WTC11 (cell line): ENCODE data around the gene UGT1A5. TPM values are rescaled to one million over a fixed set of nuclear protein-coding genes. Genes with fewer than 3 reads are reported as not detected.

ENCODE experiments used
- ATAC-seq: fragments of 200-7000 bp; cut with Tn5 transposase; 2 replicates; pipeline ENCODE4 v1.10.0; 2021; ENCODE audit warnings: mild to moderate bottlenecking, moderate library complexity
- CTCF ChIA-PET: fragments of 300-600 bp; sonication (Branson Sonifier 250); formaldehyde crosslinking; loops from one replicate; lab custom pipeline; 2021; ENCODE audit warnings: antibody characterized with exemption; lab: Charles Lee
- POLR2A ChIA-PET: fragments of 350-600 bp; sonication (Branson Sonifier 250); formaldehyde crosslinking; loops from one replicate; lab custom pipeline; 2021; ENCODE audit warnings: antibody characterized with exemption; lab: Charles Lee
- DNase-seq: peaks from one replicate; pipeline ENCODE4 v3.0.0; 2021; ENCODE audit warnings: low spot score
- H3K27ac Mint-ChIP-seq: 2 replicates; pipeline ENCODE4 v1.8.0; 2021; ENCODE audit warnings: mixed read lengths
- H3K27me3 Mint-ChIP-seq: 2 replicates; pipeline ENCODE4 v1.8.0; 2021; ENCODE audit warnings: low read depth, mild to moderate bottlenecking, moderate library complexity, mixed read lengths
- H3K36me3 Mint-ChIP-seq: 2 replicates; pipeline ENCODE4 v1.8.0; 2021; ENCODE audit warnings: mixed read lengths
- H3K4me1 Mint-ChIP-seq: 2 replicates; pipeline ENCODE4 v1.8.0; 2022; ENCODE audit warnings: mixed read lengths
- H3K4me3 Mint-ChIP-seq: 2 replicates; pipeline ENCODE4 v1.8.0; 2021; ENCODE audit warnings: mild to moderate bottlenecking, moderate library complexity, mixed read lengths
- H3K9me3 Mint-ChIP-seq: 2 replicates; pipeline ENCODE4 v1.8.0; 2021; ENCODE audit warnings: mixed read lengths
- ATF1 ChIP-seq: sonication (generic); formaldehyde crosslinking; IDR thresholded peaks from 2 replicates; pipeline ENCODE4 v1.8.1; 2023; ENCODE audit warnings: mild to moderate bottlenecking, moderate library complexity, missing genetic modification reagents
- ATF2 ChIP-seq: sonication (generic); formaldehyde crosslinking; IDR thresholded peaks from 2 replicates; pipeline ENCODE4 v1.8.1; 2022; ENCODE audit warnings: low read depth, missing genetic modification reagents, borderline replicate concordance
- ERG ChIP-seq: fragments of 250-450 bp; sonication (Bioruptor Pico); IDR thresholded peaks from 2 replicates; pipeline ENCODE4 v1.8.0; 2021; ENCODE audit warnings: mild to moderate bottlenecking
- HMGXB4 ChIP-seq: sonication (generic); formaldehyde crosslinking; IDR thresholded peaks from 2 replicates; pipeline ENCODE4 v1.8.1; 2023; ENCODE audit warnings: mild to moderate bottlenecking, moderate library complexity, missing genetic modification reagents
- KAT7 ChIP-seq: sonication (generic); formaldehyde crosslinking; IDR thresholded peaks from 2 replicates; pipeline ENCODE4 v1.8.1; 2023; ENCODE audit warnings: missing genetic modification reagents, mild to moderate bottlenecking, borderline replicate concordance
- MYBL2 ChIP-seq: sonication (generic); formaldehyde crosslinking; IDR thresholded peaks from 2 replicates; pipeline ENCODE4 v1.8.1; 2023; ENCODE audit warnings: mild to moderate bottlenecking, moderate library complexity, missing genetic modification reagents
- NFATC4 ChIP-seq: fragments of 250-450 bp; sonication (Bioruptor Pico); IDR thresholded peaks from 2 replicates; pipeline ENCODE4 v1.9.0; 2021; ENCODE audit warnings: mild to moderate bottlenecking
- OVOL2 ChIP-seq: fragments of 250-450 bp; sonication (Bioruptor Pico); IDR thresholded peaks from 2 replicates; pipeline ENCODE4 v1.9.0; 2021; ENCODE audit warnings: mild to moderate bottlenecking, borderline replicate concordance
- RELA ChIP-seq: sonication (generic); formaldehyde crosslinking; IDR thresholded peaks from 2 replicates; pipeline ENCODE4 v1.8.1; 2022; ENCODE audit warnings: missing genetic modification reagents, mild to moderate bottlenecking, borderline replicate concordance
- ZBTB43 ChIP-seq: sonication (generic); formaldehyde crosslinking; IDR thresholded peaks from 2 replicates; pipeline ENCODE4 v1.8.1; 2023; ENCODE audit warnings: mild to moderate bottlenecking, missing genetic modification reagents
- ZNF121 ChIP-seq: sonication (generic); formaldehyde crosslinking; IDR thresholded peaks from 2 replicates; pipeline ENCODE4 v1.8.0; 2023; ENCODE audit warnings: missing genetic modification reagents
- ZNF232 ChIP-seq: sonication (generic); formaldehyde crosslinking; IDR thresholded peaks from 2 replicates; pipeline ENCODE4 v1.8.0; 2022; ENCODE audit warnings: mild to moderate bottlenecking, missing genetic modification reagents
- ZNF281 ChIP-seq: sonication (generic); formaldehyde crosslinking; IDR thresholded peaks from 2 replicates; pipeline ENCODE4 v1.8.0; 2023; ENCODE audit warnings: mild to moderate bottlenecking, missing genetic modification reagents
- ZNF512 ChIP-seq: sonication (generic); formaldehyde crosslinking; IDR thresholded peaks from 2 replicates; pipeline ENCODE4 v1.8.1; 2022; ENCODE audit warnings: missing genetic modification reagents, borderline replicate concordance
- ZNF671 ChIP-seq: fragments of 250-450 bp; sonication (Bioruptor Pico); IDR thresholded peaks from 2 replicates; pipeline ENCODE4 v1.8.0; 2021; ENCODE audit warnings: mild to moderate bottlenecking
- total RNA-seq: library from RNA; stranded (reverse); gene quantifications from 3 replicates; pipeline ENCODE4 v1.2.3, GENCODE V29; 2021
- TF ChIP-seq, protein P1 (sequence below): sonication (generic); formaldehyde crosslinking; IDR thresholded peaks from 2 replicates; pipeline ENCODE4 v1.8.1; 2023; ENCODE audit warnings: mild to moderate bottlenecking, missing genetic modification reagents
- TF ChIP-seq, protein P2 (sequence below): fragments of 250-450 bp; sonication (Bioruptor Pico); conservative IDR thresholded peaks from 2 replicates; pipeline ENCODE4 v1.9.0; 2021; ENCODE audit warnings: mild to moderate bottlenecking
- TF ChIP-seq, protein P3 (sequence below): sonication (generic); formaldehyde crosslinking; IDR thresholded peaks from 2 replicates; pipeline ENCODE4 v1.8.0; 2022; ENCODE audit warnings: mild to moderate bottlenecking, missing genetic modification reagents

Gene UGT1A5
- total RNA-seq, 1 experiment from 2014 or later: not detected

DNA sequence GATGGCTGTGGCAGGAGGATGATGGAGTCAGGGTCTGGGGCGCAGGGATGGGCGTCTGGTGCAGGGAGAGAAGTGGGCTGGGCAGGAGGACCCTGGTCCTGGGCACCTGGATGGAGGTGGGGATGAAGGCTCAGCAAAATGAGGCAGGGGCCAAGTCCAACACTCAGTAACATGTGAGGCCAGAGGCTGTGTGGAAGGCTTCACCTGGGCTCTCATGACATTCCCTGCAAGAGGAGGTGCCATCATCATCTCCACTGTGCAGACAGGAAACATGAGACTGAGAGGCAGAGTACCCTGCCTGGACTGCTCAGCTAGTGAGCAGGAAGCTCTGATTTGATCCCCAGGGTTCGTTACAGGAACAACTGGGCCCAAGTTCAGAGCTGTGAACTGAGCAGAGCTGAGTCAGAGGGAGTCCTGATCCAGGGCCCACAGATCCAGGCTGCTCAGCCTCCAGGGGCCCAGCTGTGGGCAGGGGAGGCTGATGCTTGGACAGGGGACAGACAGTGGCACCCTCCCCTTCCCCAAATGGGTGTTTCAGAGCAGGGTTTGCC is 104.7 kb downstream of the UGT1A5 start:
- CTCF ChIA-PET: no interaction called here
- DNase-seq (no peak), ATAC-seq (no peak)
- Mint-ChIP-seq H3K27ac (no peak overlapping the region), H3K4me3 (no peak overlapping the region), H3K36me3 (no peaks in the 10 kb centered on the region), H3K27me3 (no peaks in the 10 kb centered on the region), H3K9me3 (peaks cover 7% of the 10 kb centered on the region; the same call in 1 of the 2 replicates), H3K4me1 (no peaks in the 10 kb centered on the region)
- POLR2A ChIA-PET: no interaction called here
- TF ChIP-seq ATF2 (CRISPR knock-in tag) (no peak), ZNF121 (CRISPR knock-in tag) (no peak), ZNF671 (CRISPR knock-in tag) (no peak), RELA (CRISPR knock-in tag) (no peak), MYBL2 (CRISPR knock-in tag) (no peak), ATF1 (no peak), ZNF281 (CRISPR knock-in tag) (no peak), ZNF512 (CRISPR knock-in tag) (no peak), OVOL2 (CRISPR knock-in tag) (no peak), NFATC4 (CRISPR knock-in tag) (no peak), HMGXB4 (CRISPR knock-in tag) (no peak), ZNF232 (no peak), KAT7 (no peak), ERG (CRISPR knock-in tag) (no peak), ZBTB43 (CRISPR knock-in tag) (no peak)
- TF ChIP-seq, protein P1, sequence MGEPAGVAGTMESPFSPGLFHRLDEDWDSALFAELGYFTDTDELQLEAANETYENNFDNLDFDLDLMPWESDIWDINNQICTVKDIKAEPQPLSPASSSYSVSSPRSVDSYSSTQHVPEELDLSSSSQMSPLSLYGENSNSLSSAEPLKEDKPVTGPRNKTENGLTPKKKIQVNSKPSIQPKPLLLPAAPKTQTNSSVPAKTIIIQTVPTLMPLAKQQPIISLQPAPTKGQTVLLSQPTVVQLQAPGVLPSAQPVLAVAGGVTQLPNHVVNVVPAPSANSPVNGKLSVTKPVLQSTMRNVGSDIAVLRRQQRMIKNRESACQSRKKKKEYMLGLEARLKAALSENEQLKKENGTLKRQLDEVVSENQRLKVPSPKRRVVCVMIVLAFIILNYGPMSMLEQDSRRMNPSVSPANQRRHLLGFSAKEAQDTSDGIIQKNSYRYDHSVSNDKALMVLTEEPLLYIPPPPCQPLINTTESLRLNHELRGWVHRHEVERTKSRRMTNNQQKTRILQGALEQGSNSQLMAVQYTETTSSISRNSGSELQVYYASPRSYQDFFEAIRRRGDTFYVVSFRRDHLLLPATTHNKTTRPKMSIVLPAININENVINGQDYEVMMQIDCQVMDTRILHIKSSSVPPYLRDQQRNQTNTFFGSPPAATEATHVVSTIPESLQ: no peak
- TF ChIP-seq, protein P2, sequence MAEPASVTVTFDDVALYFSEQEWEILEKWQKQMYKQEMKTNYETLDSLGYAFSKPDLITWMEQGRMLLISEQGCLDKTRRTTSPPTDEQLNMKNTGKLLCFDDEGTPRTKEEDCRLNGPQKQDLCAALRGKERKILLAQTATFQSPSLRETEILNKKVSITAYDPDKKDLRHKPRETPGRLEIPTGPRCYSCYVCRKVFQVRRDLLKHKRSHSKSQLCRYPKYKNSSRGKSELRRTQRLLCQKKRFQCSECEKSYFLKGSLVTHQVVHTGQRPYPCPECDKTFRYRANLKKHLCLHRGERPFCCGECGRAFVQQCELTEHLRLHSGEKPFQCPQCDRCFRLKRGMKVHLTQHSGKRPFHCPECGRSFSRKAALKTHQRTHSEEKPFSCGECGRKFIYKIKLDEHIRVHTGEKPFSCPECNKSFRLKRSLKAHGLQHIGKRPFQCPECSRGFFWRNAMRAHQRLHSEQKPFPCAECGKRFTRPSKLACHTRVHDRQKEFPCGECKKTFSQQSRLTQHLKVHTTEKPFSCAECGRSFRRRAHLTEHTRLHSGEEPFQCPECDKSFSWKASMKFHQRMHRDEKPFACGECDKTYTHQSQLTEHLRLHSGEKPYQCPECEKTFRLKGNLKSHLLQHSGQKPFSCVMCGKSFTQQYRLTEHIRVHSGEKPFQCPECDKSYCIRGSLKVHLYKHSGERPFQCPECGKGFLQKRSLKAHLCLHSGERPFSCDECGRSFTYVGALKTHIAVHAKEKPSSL (CRISPR knock-in tag): no peak
- TF ChIP-seq, protein P3, sequence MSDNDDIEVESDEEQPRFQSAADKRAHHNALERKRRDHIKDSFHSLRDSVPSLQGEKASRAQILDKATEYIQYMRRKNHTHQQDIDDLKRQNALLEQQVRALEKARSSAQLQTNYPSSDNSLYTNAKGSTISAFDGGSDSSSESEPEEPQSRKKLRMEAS (CRISPR knock-in tag): no peak
